NCI-H2029 treated with DMSO at 0.1 percent for 48 hours (cell line): ENCODE measurements around the gene PLEKHO2.
"Not testable (repeated sequence)": the region's sequence is repeated elsewhere in the genome, so short reads cannot be mapped to it uniquely, and the experiment has no call there.

Source experiments
- DNase-seq: peaks from one replicate; lab custom pipeline; 2025; lab: John Stamatoyannopoulos, UW

The PLEKHO2 gene, protein sequence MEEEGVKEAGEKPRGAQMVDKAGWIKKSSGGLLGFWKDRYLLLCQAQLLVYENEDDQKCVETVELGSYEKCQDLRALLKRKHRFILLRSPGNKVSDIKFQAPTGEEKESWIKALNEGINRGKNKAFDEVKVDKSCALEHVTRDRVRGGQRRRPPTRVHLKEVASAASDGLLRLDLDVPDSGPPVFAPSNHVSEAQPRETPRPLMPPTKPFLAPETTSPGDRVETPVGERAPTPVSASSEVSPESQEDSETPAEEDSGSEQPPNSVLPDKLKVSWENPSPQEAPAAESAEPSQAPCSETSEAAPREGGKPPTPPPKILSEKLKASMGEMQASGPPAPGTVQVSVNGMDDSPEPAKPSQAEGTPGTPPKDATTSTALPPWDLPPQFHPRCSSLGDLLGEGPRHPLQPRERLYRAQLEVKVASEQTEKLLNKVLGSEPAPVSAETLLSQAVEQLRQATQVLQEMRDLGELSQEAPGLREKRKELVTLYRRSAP

DNA sequence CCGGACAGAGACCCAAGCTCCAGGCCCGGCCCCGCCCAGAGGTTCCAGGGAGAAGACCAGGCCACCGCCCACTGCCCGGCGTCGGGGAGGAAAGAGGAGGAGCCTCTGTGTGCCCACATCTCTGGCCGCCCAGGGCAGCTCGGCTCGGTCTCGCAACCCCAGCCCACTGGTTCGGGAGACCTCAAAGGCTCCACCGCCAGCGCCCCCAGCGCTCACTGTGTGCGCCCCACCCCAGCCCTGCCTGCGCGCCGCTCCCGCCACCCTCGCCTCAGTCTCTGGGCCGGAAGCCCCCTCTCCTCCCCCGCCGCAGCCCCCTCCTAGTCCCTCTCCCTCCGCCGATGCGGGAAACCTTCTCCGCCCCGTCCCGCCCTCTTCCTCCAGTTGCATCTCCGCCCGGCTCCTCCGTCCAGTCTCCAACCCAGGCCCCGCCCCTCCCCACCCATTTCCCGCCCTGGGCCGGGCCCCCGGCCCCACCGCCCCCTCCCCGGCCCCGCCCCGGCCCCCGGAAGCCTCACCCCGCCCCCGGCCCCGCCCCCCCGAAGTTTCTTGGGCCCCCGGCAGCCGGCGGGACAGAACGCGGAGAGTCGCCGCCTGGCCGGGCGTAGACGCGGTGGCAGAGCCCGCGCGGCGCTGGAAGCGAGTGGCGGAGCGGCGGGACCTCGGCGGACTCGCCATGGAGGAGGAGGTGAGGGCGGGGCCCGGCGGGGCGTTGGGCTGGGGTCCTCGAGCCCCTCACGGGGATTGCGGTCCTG is at the start of gene PLEKHO2:
Gene PLEKHO2 (plus strand): TSS at position 572 of the 752 bp plus-strand sequence. CDS start 102 bp downstream, at position 674.
- DNase-seq: no peak

GRCh38 chr15:64792282-64792681 is 49.4 kb upstream of the PLEKHO2 start:
- DNase-seq: no peak

- DNase-seq: not testable (repeated sequence)
These were observed 46.4 kb upstream of the PLEKHO2 start for GRCh38 chr15:64795299-64795698.

- not testable (repeated sequence) for DNase-seq
These were observed 45.8 kb upstream of the PLEKHO2 start for GRCh38 chr15:64795921-64796320.

DNA sequence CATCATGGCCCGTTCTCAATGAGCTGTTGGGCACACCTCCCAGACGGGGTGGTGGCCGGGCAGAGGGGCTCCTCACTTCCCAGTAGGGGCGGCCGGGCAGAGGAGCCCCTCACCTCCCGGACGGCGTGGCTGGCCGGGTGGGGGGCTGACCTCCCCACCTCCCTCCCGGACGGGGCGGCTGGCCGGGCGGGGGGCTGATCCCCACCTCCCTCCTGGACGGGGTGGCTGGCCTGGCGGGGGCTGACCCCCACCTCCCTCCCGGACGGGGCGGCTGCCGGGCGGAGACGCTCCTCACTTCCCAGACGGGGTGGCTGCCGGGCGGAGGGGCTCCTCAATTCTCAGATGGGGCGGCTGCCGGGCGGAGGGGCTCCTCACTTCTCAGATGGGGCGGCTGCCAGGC is 42.8 kb upstream of the PLEKHO2 start:
- not testable (repeated sequence) for DNase-seq

DNA sequence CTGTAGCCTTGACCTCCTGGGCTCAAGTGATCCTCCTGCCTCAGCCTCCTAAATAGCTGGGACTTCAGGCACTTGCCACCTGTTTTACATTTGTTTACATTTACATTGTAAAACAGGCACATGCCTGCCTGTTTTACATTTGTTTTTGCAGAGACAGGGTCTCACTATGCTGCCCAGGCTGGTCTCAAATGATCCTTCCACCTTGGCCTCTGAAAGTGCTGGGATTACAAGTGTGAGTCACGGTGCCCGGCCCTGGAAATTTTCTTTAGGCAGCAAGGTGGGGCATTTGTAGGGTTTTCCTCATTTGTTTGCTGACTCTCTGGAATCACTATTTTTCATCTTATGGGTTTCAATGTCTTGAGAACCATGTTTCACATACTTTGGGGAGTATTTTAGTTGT is 41.2 kb upstream of the PLEKHO2 start:
- DNase-seq: no peak

DNA sequence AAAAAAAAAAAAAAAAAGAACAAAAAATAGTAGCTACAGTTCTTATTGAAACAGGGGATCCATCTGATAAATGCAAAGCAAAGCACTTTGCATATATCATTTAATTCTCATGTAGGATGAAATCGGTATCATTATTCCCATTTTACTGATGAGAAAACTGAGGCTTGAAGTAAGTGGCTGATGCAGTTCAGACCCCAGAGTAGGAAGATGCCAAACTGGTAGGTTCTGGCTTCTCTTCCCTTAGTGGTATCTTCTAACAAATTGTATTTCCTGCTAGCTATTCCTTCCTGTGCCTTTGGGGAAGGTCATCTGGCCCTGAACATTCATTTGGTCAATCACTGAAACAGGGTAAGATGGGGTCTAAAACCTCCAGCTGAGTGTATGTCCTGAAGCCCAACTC is 38.2 kb upstream of the PLEKHO2 start:
- no peak for DNase-seq

- DNase-seq: no peak
These were observed 37.1 kb upstream of the PLEKHO2 start for GRCh38 chr15:64804619-64805018.

DNA sequence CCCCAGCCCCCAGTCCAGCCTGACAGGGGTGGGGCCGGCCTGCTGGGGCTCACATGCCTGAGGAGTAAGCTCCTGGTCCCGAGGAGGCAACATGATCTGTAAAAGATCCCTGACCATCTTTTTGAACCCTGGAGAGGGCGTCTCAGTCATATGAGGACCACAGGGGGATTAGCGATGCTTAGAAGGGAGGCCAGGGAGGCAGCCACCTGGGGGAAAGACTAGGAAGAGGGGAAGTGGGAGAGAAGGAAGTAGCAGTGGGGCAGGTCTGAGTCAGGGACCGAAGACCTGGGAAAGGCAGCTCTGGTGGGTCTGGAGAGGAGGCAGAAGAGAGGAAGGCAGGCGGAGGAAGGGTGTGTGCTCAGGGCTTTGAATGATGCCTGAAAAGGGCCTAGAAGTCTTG is 35.2 kb upstream of the PLEKHO2 start:
- DNase-seq: no peak

GRCh38 chr15:64807051-64807749 is 34.5 kb upstream of the PLEKHO2 start:
- no peak for DNase-seq

- no peak for DNase-seq
These were observed 33.9 kb upstream of the PLEKHO2 start for GRCh38 chr15:64807751-64808222.

DNA sequence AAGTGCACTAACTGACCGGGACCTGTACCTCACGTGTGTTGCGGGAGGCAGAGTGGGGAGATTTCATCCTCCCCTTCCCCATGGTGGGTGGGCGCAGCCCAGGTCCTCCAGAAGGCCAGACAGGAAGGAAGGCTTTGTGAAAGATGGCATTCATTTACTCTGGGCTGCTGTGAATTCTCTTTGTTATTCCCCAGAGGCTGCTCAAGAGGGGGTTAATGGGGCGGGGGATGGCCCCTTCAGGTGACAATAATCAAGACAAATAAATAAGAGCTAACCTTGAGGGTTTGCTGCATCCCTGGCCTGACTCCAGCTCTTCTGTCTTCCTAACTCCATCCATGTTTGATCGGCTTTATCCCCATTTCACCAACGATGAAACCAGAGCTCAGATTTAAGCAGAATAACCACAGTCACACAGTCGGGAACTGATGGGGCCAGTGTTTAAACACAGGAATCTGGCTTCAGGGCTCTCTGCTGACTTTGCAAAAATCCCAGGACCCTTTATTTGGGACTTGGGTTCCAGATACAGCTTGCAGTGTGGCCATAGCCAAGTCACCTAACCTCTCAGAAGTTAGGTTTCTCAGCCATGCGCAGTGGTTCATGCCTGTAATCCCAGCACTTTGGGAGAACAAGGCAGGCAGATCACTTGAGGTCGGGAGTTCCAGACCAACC is 32.8 kb upstream of the PLEKHO2 start:
- DNase-seq: no peak

DNA sequence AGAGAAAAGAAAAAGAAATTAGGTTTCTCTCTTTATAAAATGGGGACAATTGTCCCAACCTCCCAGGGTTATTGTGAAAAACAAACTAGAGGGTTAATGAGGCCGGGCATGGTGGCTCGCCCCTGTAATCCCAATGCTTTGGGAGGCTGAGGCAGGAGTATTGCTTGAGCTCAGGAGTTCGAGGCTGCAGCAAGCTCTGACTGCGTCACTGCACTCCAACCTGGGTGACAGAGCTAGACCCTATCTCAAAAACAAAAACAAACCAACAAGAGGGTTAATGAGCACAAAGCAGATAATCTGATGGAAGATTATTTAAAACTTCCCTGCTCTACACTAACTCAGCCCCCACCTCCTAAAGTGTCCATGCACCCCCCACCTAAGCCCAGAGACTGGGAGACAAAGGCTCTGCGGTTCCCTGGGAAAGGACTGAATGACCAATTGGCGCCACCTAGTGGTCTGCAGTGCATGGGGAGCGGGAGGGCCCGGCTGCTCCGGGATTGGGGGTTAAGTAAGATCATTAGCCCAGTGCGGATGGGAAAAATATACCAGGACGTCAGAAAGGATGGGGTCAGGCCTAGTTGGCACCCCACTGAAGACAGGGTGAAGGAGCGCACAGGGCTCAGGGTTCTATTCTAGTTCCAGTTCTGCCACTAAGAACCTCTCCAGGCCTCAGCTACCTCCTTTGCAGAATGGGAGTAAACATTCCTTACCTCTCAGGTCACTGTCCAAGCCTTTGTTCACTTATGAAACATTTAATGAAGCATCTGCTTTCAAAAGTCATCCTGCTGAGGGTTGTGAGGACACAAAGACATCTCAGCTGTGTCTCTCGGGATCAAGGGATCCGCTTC is 31.8 kb upstream of the PLEKHO2 start:
- DNase-seq: peak; percentile 25

- no peak for DNase-seq
These were observed 31.0 kb upstream of the PLEKHO2 start for GRCh38 chr15:64810497-64811326.

DNA sequence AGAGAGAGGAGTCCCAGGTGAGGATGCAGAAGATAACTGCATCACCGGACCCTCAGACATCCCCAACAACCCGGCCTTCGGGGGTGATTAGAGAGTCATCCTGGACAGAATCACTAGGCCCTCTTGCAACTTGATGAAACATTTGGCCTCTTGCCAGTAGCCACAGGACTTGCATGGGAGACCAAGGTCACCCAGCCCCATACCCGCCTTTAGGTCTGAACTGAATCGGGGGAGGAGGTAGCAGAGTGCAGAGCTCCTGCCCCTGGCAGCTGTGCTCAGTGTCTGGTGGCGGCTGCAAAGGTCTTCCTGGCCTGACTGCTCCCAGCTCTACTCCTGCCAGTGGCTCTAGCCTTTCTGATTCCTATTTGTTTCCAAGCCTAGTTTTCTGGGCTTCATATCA is 28.6 kb upstream of the PLEKHO2 start:
- DNase-seq: no peak

DNA sequence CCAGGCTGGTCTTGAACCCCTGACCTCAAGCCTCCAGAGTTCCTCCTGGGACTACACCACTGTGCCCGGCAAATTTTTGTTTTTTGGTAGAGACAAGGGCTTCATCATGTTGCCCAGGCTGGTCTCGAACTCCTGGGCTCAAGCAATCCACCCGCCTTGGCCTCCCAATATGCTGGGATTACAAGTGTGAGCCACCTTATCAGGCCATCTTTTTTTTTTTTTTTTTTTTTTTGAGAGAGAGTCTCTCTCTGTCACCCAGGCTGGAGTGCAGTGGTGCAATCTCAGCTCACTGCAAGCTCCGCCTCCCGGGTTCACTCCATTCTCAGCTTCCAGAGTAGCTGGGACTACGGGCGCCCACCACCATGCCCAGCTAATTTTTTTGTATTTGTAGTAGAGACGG is 27.4 kb upstream of the PLEKHO2 start:
- DNase-seq: not testable (repeated sequence)

GRCh38 chr15:64814965-64815364 is 26.8 kb upstream of the PLEKHO2 start:
- not testable (repeated sequence) for DNase-seq

DNA sequence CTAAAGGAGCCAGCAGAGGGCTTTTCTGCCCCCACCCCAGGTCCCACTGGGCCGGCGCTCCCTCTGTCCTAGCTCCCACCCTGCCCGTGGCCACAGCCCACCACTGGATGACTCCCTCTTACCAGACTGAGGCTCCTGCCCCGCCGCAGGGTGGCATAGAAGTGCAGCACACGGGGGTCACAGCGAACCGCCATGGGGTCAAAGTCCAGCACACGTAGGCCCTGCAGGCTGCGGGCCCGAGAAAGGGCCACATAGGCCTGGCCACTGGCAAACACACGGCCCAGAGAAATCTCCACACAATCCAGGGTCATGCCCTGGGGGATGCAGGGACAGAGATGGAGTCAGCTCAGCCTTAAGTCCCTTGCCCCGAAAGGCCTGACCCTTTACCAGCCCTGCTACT is 25.3 kb upstream of the PLEKHO2 start:
- no peak for DNase-seq

DNA sequence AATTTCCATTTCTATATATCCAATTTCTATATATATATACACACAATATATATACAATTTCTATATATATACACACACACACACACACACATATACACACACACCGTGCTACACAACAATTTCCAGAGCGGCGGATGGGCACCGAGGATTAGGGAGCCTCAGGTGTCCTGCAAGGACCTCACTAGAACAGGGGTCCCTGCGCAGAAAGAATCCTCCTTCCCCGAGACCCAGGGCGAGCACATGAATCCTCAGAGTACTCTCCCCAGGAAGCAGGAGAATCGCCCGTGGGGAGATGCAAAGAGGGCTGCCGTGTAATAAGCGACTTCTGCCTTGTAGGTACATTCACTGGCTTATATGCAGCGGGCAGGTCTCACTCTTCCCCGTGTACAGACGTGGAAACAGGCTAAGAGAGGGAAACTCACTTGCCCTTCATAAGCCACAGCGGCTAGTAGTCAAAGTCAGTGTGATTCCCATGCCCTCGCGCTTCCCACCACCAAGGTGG is 16.7 kb upstream of the PLEKHO2 start:
- DNase-seq: no peak
